ENCODE measurements around the gene KMO. TPM values are rescaled to one million over a fixed set of nuclear protein-coding genes. Genes with fewer than 3 reads are reported as not detected.

Gene KMO
- total RNA-seq, 1 experiment from 2014 or later = 0.07 TPM

GRCh38 chr1:241645199-241645598 lies 113.0 kb downstream of the KMO start:
- TF ChIP-seq EZH2 (IDR thresholded peaks at IDR 0.05; ENCODE audit: low read depth) = no peak
- TF ChIP-seq, protein P1, sequence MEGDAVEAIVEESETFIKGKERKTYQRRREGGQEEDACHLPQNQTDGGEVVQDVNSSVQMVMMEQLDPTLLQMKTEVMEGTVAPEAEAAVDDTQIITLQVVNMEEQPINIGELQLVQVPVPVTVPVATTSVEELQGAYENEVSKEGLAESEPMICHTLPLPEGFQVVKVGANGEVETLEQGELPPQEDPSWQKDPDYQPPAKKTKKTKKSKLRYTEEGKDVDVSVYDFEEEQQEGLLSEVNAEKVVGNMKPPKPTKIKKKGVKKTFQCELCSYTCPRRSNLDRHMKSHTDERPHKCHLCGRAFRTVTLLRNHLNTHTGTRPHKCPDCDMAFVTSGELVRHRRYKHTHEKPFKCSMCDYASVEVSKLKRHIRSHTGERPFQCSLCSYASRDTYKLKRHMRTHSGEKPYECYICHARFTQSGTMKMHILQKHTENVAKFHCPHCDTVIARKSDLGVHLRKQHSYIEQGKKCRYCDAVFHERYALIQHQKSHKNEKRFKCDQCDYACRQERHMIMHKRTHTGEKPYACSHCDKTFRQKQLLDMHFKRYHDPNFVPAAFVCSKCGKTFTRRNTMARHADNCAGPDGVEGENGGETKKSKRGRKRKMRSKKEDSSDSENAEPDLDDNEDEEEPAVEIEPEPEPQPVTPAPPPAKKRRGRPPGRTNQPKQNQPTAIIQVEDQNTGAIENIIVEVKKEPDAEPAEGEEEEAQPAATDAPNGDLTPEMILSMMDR (conservative IDR thresholded peaks at IDR 0.05) = no peak
- Histone ChIP-seq H4K20me1 (ENCODE audit: insufficient read depth) (no peaks in the 10 kb centered on the region), H3F3A (ENCODE audit: insufficient read depth, low read depth) (peaks cover 24% of the 10 kb centered on the region), H3K79me2 (ENCODE audit: low read depth) (no peaks in the 10 kb centered on the region), H3K4me2 (no peak overlapping the region), H2AFZ (no peak overlapping the region), H3K9me2 (ENCODE audit: insufficient read depth) (no peaks in the 10 kb centered on the region; the same call in 1 of the 2 replicates), H3K36me3 (ENCODE audit: low read depth) (no peaks in the 10 kb centered on the region), H3K27me3 (ENCODE audit: insufficient read depth, low read depth) (no peaks in the 10 kb centered on the region), H3K4me1 (replicated peaks; ENCODE audit: insufficient read depth) (peaks cover 23% of the 10 kb centered on the region), H3K9me3 (ENCODE audit: insufficient read depth, low read depth) (peaks cover 3% of the 10 kb centered on the region; the same call in 1 of the 2 replicates), H3K4me3 (no peak overlapping the region), H3K27ac (no peak overlapping the region)
- CTCF ChIA-PET = no interaction called here
- no peak for DNase-seq
- intact Hi-C loops (cut with micrococcal nuclease; ENCODE audit: unreplicated experiment) = no loop called here
- no TSS peak for BruUV-seq (replicated peaks)
- POLR2A ChIA-PET (ENCODE audit: unreplicated experiment) = no interaction called here

Other genes with a start within 250 kb of the KMO start
- 2.0 and 5.8 TPM in 2 replicates for gene RGS7, start 175.2 kb upstream of the KMO start, total RNA-seq (2021)
- 56.1 and 88.3 TPM in 2 replicates for gene FH, start 12.6 kb upstream of the KMO start, total RNA-seq (2021)
- gene CHML, start 108.0 kb downstream of the KMO start, total RNA-seq (2021) = 34.6 and 47.8 TPM in 2 replicates
- gene OPN3, start 108.0 kb downstream of the KMO start, total RNA-seq (2021) = 53.2 and 62.7 TPM in 2 replicates
- gene WDR64, start 119.9 kb downstream of the KMO start, total RNA-seq (2021) = not detected in 2 replicates